Measurements from ENCODE around the gene SMARCA2.

- TF ChIP-seq, protein P1, sequence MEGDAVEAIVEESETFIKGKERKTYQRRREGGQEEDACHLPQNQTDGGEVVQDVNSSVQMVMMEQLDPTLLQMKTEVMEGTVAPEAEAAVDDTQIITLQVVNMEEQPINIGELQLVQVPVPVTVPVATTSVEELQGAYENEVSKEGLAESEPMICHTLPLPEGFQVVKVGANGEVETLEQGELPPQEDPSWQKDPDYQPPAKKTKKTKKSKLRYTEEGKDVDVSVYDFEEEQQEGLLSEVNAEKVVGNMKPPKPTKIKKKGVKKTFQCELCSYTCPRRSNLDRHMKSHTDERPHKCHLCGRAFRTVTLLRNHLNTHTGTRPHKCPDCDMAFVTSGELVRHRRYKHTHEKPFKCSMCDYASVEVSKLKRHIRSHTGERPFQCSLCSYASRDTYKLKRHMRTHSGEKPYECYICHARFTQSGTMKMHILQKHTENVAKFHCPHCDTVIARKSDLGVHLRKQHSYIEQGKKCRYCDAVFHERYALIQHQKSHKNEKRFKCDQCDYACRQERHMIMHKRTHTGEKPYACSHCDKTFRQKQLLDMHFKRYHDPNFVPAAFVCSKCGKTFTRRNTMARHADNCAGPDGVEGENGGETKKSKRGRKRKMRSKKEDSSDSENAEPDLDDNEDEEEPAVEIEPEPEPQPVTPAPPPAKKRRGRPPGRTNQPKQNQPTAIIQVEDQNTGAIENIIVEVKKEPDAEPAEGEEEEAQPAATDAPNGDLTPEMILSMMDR (IDR thresholded peaks at IDR 0.05; ENCODE audit: low read length), result no peak
- no peak for TF ChIP-seq EZH2phosphoT487 (IDR thresholded peaks at IDR 0.05; ENCODE audit: low read length)
- no peak for TF ChIP-seq EZH2 (optimal IDR thresholded peaks at IDR 0.05; ENCODE audit: low read depth, low read length)
These were observed 11.3 kb downstream of the SMARCA2 start for GRCh38 chr9:2026220-2026997.

All from MM.1S (cell line).